HG02623 (cell line): ENCODE results near the gene NMUR1.
"Not testable (repeated sequence)": the region's sequence is repeated elsewhere in the genome, so short reads cannot be mapped to it uniquely, and the experiment has no call there.

Experiments used
- ATAC-seq: cut with Tn5 transposase; IDR thresholded peaks from one replicate; pipeline ENCODE4 v1.9.1; 2021; ENCODE audit warnings: moderate library complexity; ENCODE audit not compliant: unreplicated experiment

Gene NMUR1, protein sequence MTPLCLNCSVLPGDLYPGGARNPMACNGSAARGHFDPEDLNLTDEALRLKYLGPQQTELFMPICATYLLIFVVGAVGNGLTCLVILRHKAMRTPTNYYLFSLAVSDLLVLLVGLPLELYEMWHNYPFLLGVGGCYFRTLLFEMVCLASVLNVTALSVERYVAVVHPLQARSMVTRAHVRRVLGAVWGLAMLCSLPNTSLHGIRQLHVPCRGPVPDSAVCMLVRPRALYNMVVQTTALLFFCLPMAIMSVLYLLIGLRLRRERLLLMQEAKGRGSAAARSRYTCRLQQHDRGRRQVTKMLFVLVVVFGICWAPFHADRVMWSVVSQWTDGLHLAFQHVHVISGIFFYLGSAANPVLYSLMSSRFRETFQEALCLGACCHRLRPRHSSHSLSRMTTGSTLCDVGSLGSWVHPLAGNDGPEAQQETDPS

DNA sequence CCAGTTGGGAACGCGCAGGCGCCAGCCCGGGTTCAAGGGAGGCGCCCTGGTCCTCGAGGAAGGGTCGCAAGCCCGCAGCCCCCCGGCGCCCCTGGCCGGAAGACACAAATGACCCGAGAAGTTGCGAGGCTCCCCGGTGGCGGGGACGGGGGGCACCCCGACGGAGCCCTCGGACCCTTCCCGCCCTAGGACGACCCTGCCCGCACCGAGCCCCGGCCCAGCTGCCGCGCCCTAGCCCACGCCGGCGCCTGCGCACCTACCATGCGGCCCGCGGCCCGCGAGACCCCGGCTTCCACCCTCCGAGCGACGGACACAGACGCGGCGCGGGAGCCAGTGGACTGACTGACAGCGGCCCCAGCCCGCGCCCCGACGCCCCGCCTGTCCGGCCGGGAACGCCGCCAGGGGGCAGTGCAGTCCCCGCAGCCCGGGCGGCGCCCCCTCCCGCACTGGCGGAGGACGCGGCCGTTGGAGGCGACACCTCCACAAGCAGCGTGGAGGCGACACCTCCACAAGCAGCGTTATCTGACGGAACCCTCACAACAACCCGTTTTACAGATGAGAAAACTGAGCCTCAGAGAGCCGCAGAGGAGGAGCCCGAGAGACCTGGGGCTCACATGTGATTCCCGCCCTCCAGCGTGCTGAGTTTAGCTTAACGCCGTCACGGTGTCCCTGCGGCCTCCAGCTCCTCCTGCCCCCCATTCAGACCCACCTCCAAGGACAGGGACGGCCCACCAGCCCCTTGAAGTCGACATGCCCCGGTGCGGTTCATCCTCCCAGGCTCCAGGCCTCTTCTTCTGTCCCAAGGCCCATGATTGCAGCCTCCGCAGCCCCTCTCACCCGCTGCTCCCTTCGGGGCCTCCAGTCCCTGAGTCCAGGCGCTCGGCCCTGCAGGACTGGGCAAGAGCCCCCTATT lies at the start of gene NMUR1:
NMUR1 (minus strand) TSS at position 347 of the 913 bp plus-strand sequence; CDS start at position 263, 84 bp downstream.
- no peak for ATAC-seq

DNA sequence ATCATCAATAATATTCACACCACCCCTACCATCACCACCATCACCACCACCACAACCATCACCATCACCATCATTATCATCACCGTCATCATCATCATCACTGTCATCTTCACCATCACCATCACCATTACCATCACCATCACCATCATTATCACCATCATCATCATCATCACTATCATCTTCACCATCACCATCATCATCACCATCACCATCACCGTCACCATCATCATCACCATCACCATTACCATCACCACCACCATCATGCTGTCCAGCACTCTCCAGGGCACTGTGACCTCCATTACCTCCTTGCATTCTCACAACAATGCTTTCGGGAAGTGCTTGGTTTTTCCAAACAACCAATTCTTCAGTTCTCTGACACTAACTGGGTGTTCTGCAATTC lies 49.3 kb upstream of the NMUR1 start:
- no peak for ATAC-seq

DNA sequence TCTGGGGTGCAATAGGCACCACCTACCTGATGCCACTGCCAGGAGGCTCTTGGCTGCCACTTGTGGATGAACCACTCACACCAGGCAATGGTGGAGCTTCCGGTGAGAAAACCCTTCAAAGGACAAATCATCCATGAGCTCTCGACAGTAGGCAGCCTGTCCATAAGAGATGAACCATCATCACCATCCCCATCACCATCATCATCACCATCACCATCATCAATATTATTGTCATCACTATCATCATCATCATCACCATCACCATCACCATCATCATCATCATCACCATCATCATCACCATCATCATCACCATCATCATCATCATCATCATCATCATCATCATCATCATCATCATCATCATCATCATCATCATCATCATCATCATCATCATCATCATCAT lies 48.4 kb upstream of the NMUR1 start:
- not testable (repeated sequence) for ATAC-seq

- ATAC-seq: no peak
Measured at GRCh38 chr2:231576465-231576864, 46.2 kb upstream of the NMUR1 start.

- no peak for ATAC-seq
Measured at GRCh38 chr2:231575612-231576256, 45.5 kb upstream of the NMUR1 start.

- no peak for ATAC-seq
Measured at GRCh38 chr2:231573698-231574421, 43.6 kb upstream of the NMUR1 start.

DNA sequence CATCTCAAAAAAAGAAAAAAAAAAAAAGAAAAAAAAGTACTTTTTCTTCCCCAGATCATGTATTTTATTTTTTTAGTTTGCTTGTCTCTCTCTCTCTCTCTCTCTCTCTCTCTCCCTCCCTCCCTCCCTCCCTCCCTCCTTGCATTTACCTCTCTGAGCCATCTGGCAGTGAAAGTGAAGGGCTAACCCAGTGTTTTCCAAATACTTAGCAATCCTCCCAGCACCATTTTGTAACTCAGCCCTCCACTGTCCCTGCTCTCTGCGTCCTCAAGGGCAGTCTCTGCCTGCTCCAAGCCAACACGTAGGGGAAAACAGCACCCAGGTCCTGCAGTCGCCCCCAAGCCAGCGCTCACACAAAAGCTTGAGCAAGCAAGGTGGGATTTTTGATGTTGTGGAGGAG lies 42.9 kb upstream of the NMUR1 start:
- no peak for ATAC-seq

GRCh38 chr2:231571661-231572191 lies 41.5 kb upstream of the NMUR1 start:
- ATAC-seq: no peak

DNA sequence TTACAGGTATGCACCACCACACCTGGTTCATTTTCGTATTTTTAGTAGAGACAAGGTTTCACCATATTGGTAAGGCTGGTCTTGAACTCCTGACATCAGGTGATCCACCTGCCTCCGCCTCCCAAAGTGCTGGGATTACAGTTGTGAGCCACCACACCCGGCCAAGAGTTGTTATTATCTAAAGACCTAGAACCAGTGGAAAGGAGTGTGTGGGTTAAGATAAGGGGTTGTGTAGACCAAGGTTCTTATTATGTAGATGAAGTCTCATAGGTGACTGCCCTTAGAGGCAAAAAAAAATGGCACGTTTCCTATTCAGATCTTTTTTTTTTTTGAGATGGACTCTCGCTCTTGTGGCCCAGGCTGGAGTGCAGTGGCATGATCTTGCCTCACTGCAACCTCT lies 40.7 kb upstream of the NMUR1 start:
- ATAC-seq: not testable (repeated sequence)

- no peak for ATAC-seq
Measured at GRCh38 chr2:231568785-231569435, 38.7 kb upstream of the NMUR1 start.

DNA sequence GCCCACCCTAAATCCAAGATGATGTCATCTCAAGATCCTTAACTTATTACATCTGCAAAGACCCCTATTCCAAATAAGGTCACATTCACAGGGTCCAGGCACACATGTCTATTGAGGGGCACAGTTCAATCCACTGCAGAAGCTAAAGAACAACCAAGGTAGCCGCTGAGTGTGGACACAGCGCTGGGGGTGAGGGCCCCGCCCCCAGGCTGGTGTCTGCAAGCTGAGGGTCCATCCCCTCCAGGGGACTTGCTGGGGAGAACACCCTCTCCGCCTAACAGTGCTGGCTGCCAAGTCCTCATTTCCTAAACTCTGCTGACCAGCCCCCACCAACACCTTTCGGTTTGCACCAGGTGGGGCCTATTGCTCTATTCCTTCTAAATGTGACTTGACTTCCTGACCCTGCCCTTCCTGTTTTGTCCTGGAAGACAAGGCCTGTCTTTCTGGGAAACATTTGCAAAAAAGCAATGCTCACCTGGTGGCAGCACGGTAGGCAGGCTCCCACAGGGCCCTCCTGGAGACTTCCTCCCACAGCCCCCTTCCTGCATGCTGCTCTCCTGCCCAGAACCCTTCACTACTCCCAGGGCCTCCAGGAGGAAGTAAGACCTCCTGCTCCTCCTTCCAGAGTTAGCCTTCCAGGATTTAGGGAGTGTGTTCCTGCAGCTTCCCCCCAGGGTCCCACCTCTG lies 38.0 kb upstream of the NMUR1 start:
- ATAC-seq: no peak

DNA sequence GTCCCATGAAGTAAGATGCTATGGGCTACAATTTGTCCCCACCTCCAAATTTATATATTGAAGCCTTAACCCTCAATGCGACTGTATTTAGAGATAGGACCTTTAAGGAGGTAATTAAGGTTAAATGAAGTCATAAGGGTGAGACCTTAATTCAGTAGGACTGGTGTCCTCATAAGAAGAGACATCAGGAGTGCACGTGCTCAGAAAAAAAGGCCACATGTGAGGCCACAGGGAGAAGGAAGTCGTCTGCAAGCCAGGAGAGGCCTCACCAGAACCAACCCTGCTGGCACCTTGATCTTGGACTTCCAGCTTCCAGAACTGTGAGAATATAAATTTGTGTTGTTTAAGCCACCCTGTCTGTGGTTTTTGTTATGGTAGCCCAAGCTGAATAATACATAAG lies 36.9 kb upstream of the NMUR1 start:
- no peak for ATAC-seq

DNA sequence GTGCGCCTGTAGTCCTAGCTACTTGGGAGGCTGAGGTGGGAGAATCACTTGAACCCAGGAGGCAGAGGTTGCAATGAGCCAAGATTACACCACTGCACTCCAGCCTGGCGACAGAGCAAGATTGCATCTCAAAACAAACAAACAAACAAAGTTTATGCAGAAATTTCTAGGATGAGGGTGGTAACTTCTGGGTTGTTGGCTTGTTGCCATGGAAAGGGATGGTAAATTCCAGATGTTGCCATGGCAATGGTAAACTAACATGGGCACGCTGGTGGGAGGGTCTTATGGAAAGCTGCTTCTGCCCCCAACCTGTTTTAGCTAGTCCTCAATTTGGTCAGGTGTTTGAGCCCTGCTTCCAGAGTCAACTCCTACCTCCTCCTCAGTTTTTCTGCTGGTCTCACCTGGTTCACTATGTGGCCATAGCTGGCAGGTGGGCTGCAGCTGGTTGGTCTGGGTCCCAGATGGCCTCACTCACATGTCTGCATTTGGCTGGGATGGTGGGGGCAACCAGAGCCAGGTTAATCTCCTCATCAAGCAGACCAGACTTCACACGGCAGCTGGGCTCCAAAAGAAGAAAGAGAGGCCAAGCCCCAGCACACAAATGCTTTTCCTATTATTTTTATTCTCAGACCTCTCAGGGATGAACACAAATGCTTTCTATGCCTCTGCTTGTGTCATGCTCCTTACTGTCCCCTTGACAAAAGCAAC lies 35.8 kb upstream of the NMUR1 start:
- ATAC-seq: no peak

DNA sequence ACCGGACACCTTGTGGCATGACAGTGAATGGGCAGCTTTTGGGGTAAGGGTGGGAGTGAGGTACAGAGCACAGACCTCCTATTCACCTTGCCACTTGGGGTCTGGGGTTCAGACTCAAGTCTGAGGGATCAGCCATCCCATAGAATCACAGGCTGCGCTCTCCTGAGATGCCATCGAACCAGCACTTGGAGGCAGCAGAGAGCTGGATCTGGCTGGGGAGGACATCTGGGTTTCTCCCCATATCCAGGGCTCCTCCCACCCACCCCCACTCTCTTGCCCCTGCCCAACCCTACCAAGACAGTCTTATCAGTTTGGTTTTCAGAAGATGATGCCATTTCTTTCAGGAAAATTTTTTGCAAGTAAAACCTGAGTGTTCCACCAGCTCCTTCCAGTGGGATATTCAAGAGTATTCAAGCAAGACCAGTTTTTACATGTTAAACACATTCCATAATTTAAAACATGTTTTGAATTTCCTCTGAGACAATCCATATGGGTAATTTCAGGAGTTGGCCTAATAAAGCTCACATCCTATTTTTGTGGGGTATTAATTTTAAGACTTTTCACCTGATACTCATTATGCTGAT lies 33.2 kb upstream of the NMUR1 start:
- no peak for ATAC-seq

- no peak for ATAC-seq
Measured at GRCh38 chr2:231557571-231558217, 27.4 kb upstream of the NMUR1 start.

DNA sequence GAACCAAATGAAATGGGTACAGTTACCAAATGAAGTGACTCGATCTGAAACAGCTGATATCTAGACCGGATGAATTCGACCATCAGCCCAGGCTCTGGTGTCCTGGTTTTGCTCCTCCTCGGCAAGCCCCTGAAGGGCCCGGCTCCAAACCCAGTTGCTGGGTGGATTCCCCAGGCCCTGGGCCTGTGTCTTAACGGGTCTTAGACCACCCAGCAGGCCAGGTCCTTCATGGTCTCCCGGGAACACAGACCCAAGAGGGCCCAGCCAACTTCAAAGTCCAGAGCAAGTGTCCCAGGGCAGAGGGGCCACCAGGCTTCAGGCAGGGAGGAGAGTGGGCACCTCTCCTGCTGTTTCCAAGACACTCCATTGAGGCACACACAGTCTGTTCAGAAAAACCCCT lies 26.7 kb upstream of the NMUR1 start:
- ATAC-seq: no peak

- not testable (repeated sequence) for ATAC-seq
Measured at GRCh38 chr2:231556496-231556895, 26.3 kb upstream of the NMUR1 start.
